HEK293T (cell line): ENCODE measurements around the gene LRRC8B.

Experiments
- ARNT ChIP-seq: fragments of 450-650 bp; IDR thresholded peaks from 2 replicates; pipeline ENCODE4 v1.6.1; 2017; ENCODE audit warnings: mild to moderate bottlenecking
- ELF4 ChIP-seq: fragments of 450-650 bp; IDR thresholded peaks from 2 replicates; pipeline ENCODE4 v1.6.1; 2017; ENCODE audit warnings: antibody characterized with exemption
- FOXM1 ChIP-seq: fragments of 450-650 bp; IDR thresholded peaks from 2 replicates; pipeline ENCODE4 v1.6.1; 2017; ENCODE audit warnings: mild to moderate bottlenecking, borderline replicate concordance
- TARDBP ChIP-seq: fragments of 450-650 bp; IDR thresholded peaks from 2 replicates; pipeline ENCODE4 v1.6.1; 2016

- no peak for TF ChIP-seq TARDBP
- TF ChIP-seq ELF4 = no peak
- no peak for TF ChIP-seq ARNT
- TF ChIP-seq FOXM1 = no peak
These were observed 59.6 kb downstream of the LRRC8B start for GRCh38 chr1:89584211-89584610.
